Hepatocyte (in vitro differentiated cells): ENCODE data around the gene CD7.

Experiments
- CTCF ChIP-seq: fragments of 200-600 bp; sonication (generic); IDR thresholded peaks from 2 replicates; pipeline ENCODE4 v1.5.1; 2016; ENCODE audit warnings: antibody characterized with exemption, mild to moderate bottlenecking; ENCODE audit not compliant: poor library complexity
- EZH2phosphoT487 ChIP-seq: fragments of 200-600 bp; sonication (generic); IDR thresholded peaks from one replicate; pipeline ENCODE4 v1.6.1; 2018; ENCODE audit warnings: antibody characterized with exemption, mild to moderate bottlenecking, low read depth, moderate library complexity; ENCODE audit not compliant: unreplicated experiment, severe bottlenecking

- no peak for TF ChIP-seq CTCF
- no peak for TF ChIP-seq EZH2phosphoT487
Measured at GRCh38 chr17:82327757-82328140, 10.3 kb upstream of the CD7 start.
